Gastrocnemius medialis (tissue), 4 donors: ENCODE results near the gene MFAP4.

Experiments
- CTCF ChIP-seq, 5 experiments: fragments of 450-650 bp in 3 of 5; fragments of 200-600 bp in 2 of 5; sonication (generic) in 2 of 5; IDR thresholded peaks in 4 of 5; conservative IDR thresholded peaks in 1 of 5; 1 replicate in 4 of 5; 2 replicates in 1 of 5; pipeline ENCODE4 v1.5.1; 2016 to 2019; ENCODE audit warnings: antibody characterized with exemption in 5 of 5, mild to moderate bottlenecking in 3 of 5, moderate library complexity in 3 of 5
- POLR2A ChIP-seq, 2 donors: fragments of 450-650 bp; IDR thresholded peaks; one replicate each; pipeline ENCODE4 v1.6.1; 2017; ENCODE audit warnings: antibody characterized with exemption in 2 of 2, mild to moderate bottlenecking in 2 of 2, moderate library complexity in 2 of 2

DNA sequence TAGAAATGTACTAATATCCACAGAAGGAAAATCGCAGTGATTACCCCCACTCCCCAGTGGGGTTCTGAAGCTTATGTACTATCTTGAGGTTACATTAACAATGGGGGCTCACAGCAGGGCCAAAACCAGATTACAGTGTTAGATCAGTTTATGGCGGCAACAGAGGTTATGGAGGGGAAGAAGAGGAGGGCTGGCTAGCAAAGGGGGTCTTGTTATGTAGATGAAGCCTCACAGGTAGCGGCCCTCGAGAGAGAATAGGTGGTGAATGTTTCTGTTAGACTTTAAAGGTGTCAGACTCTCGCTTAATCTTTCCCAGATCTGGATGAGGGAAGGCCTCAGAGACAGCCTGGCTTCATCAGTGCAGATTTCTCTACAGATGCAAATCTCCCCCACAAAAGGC, 46.3 kb upstream of the MFAP4 start:
- no peak for TF ChIP-seq CTCF (IDR thresholded peaks at IDR 0.05 in 4 of 5, conservative IDR thresholded peaks at IDR 0.05 in 1 of 5)
- TF ChIP-seq POLR2A (IDR thresholded peaks at IDR 0.05): no peak
